Stimulated activated CD8-positive, alpha-beta memory T cell treated with anti-CD3 and anti-CD28 coated beads, Interleukin-7, amount 100 ng/mL, for 1 hour (primary cell): ENCODE data around the gene PDE4DIP.
A peak's percentile ranks its signal among the peaks of the same experiment; 100 is the strongest.
"Not testable (repeated sequence)": the region's sequence is repeated elsewhere in the genome, so short reads cannot be mapped to it uniquely, and the experiment has no call there.

Experiments
- DNase-seq, 2 donors: peaks; one replicate each; pipeline ENCODE4 v3.0.0-alpha.2; 2020; ENCODE audit warnings: low read depth in 2 of 2

The PDE4DIP gene

DNA sequence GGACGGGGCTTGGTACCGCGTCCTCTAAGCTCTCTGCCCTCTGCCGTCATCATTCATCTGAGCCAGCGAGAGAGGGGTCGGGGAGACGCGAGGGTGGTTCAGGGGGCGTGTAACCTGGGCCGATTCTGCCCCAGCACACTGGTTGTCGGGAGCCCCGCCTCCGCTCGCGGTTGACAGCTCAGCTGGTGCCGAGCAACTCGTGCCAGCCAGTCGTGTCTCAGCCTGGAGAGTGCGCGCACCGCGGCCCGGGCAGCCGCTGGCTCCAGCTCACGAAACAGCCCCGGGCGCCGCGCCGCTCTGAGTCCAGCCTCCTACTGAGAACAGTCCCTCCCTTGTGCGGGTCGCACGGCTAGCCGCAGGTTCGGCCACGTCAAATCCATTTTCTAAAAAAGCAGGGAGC is at the start of gene PDE4DIP:
TSS of gene PDE4DIP (plus strand) at position 209 of the 400 bp plus-strand sequence. CDS start 347 bp downstream, outside the sequence.
- peak; percentile 0 to 14 for DNase-seq

DNA sequence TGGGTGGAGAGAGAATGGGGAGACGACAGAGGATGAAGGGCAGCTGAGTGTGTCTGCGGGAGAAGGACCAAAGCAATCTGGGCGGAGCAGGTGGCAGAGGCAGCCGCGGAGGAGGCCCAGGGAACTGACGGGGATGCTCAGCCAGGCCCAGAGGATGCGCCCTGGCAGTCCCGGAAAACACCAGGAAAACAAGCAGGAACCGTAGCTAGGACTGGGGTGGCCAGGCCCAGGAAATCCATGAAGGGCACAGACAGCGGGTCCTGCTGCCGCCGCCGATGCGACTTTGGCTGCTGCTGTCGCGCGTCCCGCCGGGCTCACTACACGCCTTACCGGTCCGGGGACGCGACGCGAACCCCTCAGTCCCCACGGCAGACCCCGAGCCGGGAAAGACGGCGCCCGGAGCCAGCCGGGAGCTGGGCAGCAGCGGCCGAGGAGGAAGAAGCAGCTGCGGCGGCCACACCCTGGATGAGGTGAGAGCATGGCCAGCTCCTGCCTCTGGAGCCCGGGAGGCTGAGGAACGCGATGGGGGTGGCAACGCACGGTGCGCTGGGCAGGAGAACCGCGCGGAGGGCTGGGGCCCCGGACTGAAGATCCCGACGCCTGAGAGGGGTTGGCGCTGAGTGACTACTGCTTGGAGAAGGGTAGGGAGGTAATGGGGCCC is 35.8 kb upstream of the PDE4DIP start:
- DNase-seq: not testable (repeated sequence)

DNA sequence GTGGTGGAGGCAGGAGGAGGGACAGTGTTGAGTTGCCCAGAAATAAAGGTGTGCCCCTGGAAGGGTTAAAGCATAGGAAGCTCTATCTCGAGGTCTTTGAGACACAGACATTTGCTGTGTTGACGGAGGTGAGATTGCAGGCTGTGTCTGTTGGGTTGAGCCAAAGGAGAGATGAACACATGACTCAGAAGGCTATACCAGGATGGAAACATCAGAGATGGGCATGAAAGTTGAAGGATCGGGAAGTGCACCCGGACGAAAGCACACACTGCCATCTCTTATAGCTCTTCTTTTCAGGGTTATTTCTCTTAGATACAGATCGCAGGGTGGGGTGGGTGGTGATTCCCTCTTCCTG is 35.3 kb upstream of the PDE4DIP start:
- not testable (repeated sequence) for DNase-seq

DNA sequence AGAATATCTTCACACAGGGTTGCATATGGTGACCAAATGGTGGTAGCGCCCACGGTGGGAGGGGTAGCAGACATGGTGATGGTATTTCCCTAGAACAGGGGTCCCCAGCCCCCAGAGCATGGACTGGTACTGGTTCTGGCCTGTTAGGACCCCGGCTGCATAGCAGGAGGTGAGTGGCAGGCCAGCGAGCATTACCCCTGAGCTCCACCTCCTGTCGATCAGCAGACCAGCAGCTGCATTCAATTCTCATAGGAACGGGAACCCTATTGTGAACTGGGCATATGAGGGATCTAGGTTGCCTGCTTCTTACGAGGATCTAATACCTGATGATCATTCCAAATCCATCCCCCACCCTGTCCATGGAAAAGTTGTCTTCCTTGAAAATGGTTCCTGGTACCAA is 22.0 kb upstream of the PDE4DIP start:
- DNase-seq: not testable (repeated sequence)

DNA sequence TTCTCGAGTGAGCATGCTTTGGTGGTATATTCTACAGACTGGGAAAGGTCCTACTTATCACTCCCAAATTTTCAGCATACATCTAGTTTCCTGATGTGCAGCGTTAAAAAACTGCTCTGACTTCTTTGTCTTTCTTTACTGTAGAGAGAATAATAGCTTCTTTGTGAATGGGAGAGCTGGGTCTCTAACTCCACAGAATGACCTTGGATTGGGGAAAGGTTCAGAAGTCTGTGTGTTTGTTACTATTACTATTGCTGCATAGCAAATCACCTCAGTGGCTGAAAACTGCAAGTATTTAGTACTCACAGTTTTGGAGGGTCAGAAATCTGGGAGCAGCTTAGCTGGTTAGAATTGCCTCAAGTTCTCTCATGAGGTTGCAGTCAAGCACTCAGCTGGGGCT is 20.4 kb upstream of the PDE4DIP start:
- not testable (repeated sequence) for DNase-seq

GRCh38 chr1:148825029-148825428 is 19.2 kb upstream of the PDE4DIP start:
- DNase-seq: not testable (repeated sequence)

GRCh38 chr1:148828531-148828930 is 15.7 kb upstream of the PDE4DIP start:
- not testable (repeated sequence) for DNase-seq

GRCh38 chr1:148828962-148829361 is 15.3 kb upstream of the PDE4DIP start:
- not testable (repeated sequence) for DNase-seq

GRCh38 chr1:148829365-148829764 is 14.9 kb upstream of the PDE4DIP start:
- DNase-seq: not testable (repeated sequence)

DNA sequence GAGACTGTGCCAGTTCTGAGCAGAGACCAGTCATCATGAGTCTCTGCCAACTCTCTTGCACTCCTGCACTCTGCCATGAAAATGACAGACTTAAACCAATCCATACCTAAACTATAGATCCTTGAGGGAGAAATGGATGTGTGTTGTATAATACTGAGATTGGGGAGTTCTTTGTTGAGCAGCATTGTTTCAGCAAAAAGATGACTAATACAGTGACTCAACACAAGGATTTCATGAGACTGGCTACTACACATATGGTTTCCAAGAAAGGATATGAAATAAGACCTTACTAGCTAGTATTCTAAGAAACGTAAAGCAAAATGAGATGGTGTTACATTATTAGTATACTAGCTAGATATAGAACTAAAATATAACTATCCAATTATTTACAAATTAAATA is 3.0 kb upstream of the PDE4DIP start:
- not testable (repeated sequence) for DNase-seq

DNA sequence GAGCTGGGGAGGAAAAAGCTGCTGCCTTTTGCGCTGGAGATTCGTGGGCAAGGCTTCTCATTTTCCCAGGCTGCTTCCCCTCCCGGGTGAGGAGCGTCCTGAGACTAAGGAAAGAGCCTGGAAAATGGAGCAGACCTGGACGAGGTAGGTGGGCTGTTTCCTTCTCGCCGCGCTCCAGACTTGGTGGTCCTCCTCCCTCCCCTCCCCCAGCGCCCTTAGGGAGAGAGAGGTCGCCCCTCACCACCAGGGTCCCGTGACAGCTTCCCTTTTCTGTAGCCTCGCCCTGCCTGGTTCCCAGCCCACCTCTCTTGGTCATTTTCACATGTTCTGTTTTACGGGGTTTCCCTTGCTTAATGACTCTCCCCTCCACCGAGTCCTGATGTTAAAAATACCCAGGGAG is 423 bp downstream of the PDE4DIP start:
- not testable (repeated sequence) for DNase-seq

DNA sequence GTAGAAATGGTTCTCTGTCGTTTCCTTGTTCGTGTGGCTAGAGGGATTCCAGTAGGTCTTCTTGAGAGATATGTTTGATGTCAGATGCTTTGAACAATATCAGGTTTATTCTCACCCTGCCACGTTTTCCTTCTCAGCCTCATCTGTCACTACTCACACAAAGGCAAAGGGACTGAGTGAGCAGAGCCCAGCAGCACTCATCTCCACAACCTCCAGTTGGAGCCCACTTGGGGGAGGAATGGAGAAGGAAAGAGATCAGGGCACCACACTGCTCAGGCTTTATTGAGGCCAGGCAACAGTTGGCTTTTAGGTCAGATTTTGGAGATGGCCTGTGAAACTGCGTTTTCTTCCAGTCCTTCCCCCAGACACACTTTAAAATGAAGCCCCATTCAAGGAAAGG is 840 bp downstream of the PDE4DIP start:
- not testable (repeated sequence) for DNase-seq

DNA sequence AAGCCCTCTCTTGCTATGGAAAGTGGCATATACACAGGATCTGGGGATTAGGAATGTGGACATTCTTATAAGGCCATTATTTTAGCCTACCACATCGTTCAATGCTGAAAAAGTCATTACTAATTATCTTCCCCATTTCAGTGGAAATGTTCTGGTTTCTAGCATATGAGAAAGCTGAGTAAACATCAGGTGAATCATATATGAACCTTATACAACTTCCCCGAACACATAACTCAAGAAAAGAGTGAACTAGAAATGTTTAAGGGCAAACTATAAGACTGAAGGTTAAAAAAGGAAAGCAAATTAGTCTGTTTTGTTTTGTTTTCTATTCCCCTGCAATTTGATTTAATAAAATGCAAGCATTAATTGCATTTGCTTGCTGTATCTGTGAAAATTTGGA is 6.1 kb downstream of the PDE4DIP start:
- not testable (repeated sequence) for DNase-seq

GRCh38 chr1:148850840-148851239 is 6.6 kb downstream of the PDE4DIP start:
- not testable (repeated sequence) for DNase-seq

DNA sequence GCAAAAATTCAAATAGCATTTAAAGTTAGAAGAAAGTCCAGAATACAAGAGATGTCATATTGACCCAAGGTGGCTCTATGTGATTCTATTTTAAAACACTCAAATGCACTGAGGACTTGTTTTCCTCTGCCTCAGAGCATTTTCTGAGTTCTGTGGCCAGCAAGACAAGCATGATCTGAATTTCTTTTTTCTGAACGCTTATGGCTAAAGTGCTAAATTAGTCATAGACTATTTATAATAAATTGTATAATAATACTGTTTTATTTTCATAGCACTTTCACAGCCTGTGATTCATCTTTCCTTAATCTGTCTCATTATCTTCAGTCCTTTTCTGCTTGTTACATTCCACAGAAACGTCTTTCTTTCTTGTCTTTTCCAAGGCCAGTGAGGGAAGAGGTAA is 7.5 kb downstream of the PDE4DIP start:
- not testable (repeated sequence) for DNase-seq

GRCh38 chr1:148853363-148853762 is 9.1 kb downstream of the PDE4DIP start:
- not testable (repeated sequence) for DNase-seq

DNA sequence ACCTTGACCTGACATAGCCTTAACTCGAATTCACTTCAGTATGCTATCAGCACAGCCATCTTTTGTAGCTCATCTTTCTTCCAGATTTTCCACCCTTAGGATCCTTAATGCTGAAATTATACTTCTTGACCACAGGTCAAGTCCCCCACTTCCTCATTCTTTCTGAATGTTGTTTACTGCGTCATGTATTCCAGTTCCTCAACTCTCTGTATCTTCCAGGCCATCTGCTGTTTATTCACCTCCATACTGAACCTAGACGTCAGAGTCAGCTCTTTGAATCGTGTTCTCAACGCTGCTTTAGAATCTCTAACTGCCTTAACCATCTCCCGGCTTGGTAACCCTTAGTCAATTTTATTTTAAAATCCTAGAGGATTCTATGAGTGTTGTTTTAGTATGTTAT is 9.8 kb downstream of the PDE4DIP start:
- not testable (repeated sequence) for DNase-seq

- DNase-seq: not testable (repeated sequence)
Observed at GRCh38 chr1:148855367-148855766, 11.1 kb downstream of the PDE4DIP start.

DNA sequence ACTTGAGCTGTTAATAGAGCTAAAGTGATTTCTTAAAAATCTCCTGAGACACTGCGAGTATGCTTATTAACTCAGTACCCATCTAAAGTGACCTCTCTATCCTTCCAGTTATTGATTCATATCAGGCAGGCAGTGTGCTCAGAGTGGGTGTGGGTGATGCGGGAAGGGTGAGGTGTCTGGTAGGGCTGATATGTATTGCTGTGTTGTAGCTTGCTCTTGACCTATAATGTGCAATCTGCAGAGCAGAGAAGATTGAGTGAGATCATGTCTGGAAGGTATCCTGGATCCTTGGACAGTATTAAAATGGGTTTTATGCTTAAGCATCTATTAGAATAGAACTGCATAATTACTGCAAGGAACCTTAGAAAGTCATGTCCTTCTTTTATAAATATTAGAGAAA is 15.8 kb downstream of the PDE4DIP start:
- DNase-seq: not testable (repeated sequence)

DNA sequence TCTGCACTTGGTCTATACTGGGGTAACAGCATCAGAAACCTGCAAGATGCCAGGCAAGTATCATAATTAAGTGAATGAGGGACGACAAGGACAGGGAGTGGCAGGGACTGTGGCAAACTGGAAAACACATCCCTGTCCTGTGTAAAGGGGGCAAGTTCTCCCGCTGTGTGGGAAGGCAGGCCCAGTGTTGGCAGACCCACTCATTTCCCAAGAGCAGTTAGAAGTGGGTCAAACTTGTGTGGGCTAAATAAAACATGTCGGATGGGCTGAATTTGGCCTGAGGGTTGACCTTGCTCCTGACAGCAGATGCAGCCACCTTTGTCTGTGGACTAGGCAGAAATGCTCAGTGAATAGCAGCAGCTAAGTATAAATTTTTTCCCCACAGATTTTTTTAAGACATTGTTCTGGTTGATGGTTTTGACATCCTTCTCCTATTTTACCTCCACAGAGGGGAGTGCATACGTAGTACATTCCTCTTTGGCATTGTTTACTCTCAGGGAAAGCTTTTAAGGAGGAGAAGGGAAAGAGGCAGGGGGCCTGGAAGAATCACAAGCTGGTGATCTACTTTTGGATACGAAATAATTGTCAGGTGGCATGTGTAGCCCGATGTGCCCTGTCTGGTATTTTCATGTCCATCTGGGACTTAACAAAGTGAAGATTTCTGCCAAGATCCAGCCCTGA is 16.5 kb downstream of the PDE4DIP start:
- DNase-seq: not testable (repeated sequence)

- DNase-seq: not testable (repeated sequence)
Observed at GRCh38 chr1:148862590-148862989, 18.4 kb downstream of the PDE4DIP start.

GRCh38 chr1:148868924-148869633 is 24.9 kb downstream of the PDE4DIP start:
- DNase-seq: not testable (repeated sequence)

- not testable (repeated sequence) for DNase-seq
Observed at GRCh38 chr1:148869634-148869961, 25.4 kb downstream of the PDE4DIP start.
